ENCODE results near the gene KCNJ1.

Gene KCNJ1

DNA sequence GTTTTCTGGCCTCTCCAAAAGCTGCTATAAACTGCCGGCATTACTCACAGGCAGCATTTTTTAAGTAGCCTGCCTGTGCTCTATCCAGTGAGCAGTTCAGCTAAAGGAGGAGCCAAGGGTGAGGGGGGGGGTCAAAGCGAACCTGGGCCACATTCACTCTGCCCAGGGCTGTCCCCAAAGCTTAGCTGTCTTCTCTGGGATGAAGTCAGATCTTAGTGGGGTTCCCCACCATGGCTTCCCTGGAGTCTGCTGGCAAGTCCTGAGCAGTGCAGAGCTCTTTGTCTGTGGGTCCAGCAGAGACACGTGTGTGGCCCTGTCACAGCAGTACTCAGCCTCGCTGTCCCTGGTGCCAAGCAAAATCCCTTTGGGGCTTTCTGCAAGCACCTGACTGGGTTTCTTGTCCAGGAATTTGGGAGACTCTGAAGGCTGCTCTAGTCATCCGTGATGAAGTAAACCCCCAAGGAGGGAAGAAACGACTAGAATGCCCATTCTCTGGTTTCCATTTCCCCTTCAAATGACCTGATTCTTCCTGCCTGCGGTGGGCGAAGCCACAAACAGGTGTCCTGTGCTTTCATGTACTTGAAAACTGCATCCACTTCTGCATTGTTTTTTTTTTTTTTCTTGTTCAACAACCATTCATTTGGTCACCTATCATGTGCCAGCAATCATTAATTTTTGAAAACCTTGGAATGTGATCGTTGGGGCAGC, 26.6 kb upstream of the KCNJ1 start:
- Histone ChIP-seq H3K4me1 (ENCODE audit: control insufficient read depth in 5 of 5, insufficient read depth in 5 of 5, low read length in 5 of 5) (peaks cover 0 to 54% (median 22%) of the 10 kb centered on the region in 5 donors), H3K9me3 (ENCODE audit: control insufficient read depth in 5 of 5, low read length in 5 of 5) (no peaks in the 10 kb centered on the region), H3K27ac (ENCODE audit: low read depth, low read length) (no peak overlapping the region), H3K4me3 (ENCODE audit: low read depth in 1 of 5, low read length in 5 of 5) (peak overlapping the region in 3 of 5 donors; percentile 7 to 24 (median 11)), H3K36me3 (ENCODE audit: control insufficient read depth in 5 of 5, insufficient read depth in 5 of 5, low read length in 5 of 5) (no peaks in the 10 kb centered on the region), H3K9ac (ENCODE audit: low read length in 5 of 5) (no peak overlapping the region), H3K27me3 (ENCODE audit: control insufficient read depth in 5 of 5, insufficient read depth in 4 of 5, low read length in 5 of 5) (peaks cover 0 to 13% (median 8%) of the 10 kb centered on the region in 5 donors)

DNA sequence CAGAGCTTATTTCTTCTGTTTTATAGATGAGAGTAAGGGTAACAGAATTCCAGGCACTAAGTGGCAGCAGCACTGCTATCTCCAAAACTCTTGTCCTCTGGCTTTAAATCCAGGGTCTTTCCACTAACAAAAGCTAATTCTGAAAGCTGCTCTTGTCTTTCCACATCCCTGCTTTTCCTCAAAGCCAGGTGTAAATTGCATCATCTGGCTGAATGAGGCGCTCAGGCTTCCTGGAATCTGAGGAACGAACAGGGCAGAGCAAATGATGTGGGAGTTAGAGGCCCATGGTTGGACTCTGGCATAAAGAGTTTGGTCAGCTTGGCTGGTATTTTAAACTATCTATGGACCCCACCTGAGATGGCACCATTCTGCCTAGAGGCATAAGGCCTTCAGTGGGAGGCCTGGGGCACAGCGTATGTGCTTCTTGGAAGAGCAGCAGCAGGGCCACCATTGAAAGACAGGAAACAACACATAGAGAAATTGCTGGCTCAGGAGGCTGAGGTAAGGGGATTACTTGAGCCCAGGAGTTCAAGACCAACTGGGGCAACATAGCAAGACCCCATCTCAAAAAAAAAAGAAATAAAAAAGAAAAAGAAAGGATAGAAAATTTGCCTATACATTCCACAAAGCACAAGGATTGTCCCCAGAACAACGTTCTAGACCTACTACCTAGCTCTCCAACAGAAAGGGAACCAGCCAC, 25.9 kb upstream of the KCNJ1 start:
- H3K4me1 ChIP-seq (ENCODE audit: control insufficient read depth in 5 of 5, insufficient read depth in 5 of 5, low read length in 5 of 5): peaks cover 0 to 49% (median 15%) of the 10 kb centered on the region in 5 donors
- peaks cover 0 to 18% (median 8%) of the 10 kb centered on the region in 5 donors for H3K27me3 ChIP-seq (ENCODE audit: control insufficient read depth in 5 of 5, insufficient read depth in 4 of 5, low read length in 5 of 5)
- peak overlapping the region in 1 of 5 donors; percentile 68 for H3K4me3 ChIP-seq (ENCODE audit: low read depth in 1 of 5, low read length in 5 of 5)
- H3K27ac ChIP-seq (ENCODE audit: low read depth, low read length): no peak overlapping the region
- peak overlapping the region in 2 of 5 donors; percentile 9 to 68 for H3K9ac ChIP-seq (ENCODE audit: low read length in 5 of 5)
- H3K9me3 ChIP-seq (ENCODE audit: control insufficient read depth in 5 of 5, low read length in 5 of 5): no peaks in the 10 kb centered on the region
- no peaks in the 10 kb centered on the region for H3K36me3 ChIP-seq (ENCODE audit: control insufficient read depth in 5 of 5, insufficient read depth in 5 of 5, low read length in 5 of 5)

DNA sequence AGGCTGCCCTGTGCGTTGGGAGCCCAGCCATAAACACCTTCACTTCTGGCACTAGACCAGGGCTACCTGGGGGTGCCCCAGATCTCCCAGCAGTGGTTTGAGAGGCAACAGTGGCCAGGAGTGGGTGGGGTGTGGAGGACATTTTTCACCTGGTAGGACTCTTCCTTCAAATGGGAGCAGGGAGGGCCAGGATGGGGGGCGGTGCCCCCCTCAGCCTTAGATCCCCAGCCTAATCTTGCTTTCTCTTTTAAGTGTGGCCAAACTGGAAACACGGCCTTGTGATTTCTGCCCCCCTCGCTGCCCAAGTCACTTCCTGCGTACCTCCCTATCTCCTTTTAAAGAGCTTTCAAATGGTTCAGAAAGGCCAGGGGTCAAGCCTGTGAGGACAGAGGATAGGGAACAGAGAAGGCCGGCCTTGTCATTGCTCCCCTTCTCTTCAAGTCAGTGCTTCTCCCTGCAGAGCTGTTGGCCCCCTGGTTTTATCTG, 24.9 kb upstream of the KCNJ1 start:
- H3K4me3 ChIP-seq (ENCODE audit: low read depth in 1 of 5, low read length in 5 of 5): peak overlapping the region; percentile 25 to 72 (median 48)
- no peaks in the 10 kb centered on the region for H3K9me3 ChIP-seq (ENCODE audit: control insufficient read depth in 5 of 5, low read length in 5 of 5)
- peaks cover 0 to 42% (median 15%) of the 10 kb centered on the region in 5 donors for H3K4me1 ChIP-seq (ENCODE audit: control insufficient read depth in 5 of 5, insufficient read depth in 5 of 5, low read length in 5 of 5)
- no peaks in the 10 kb centered on the region for H3K36me3 ChIP-seq (ENCODE audit: control insufficient read depth in 5 of 5, insufficient read depth in 5 of 5, low read length in 5 of 5)
- H3K27me3 ChIP-seq (ENCODE audit: control insufficient read depth in 5 of 5, insufficient read depth in 4 of 5, low read length in 5 of 5): peaks cover 0 to 18% (median 8%) of the 10 kb centered on the region in 5 donors
- peak overlapping the region in 3 of 5 donors; percentile 41 to 68 (median 44) for H3K9ac ChIP-seq (ENCODE audit: low read length in 5 of 5)
- H3K27ac ChIP-seq (ENCODE audit: low read depth, low read length): peak overlapping the region; percentile 39

DNA sequence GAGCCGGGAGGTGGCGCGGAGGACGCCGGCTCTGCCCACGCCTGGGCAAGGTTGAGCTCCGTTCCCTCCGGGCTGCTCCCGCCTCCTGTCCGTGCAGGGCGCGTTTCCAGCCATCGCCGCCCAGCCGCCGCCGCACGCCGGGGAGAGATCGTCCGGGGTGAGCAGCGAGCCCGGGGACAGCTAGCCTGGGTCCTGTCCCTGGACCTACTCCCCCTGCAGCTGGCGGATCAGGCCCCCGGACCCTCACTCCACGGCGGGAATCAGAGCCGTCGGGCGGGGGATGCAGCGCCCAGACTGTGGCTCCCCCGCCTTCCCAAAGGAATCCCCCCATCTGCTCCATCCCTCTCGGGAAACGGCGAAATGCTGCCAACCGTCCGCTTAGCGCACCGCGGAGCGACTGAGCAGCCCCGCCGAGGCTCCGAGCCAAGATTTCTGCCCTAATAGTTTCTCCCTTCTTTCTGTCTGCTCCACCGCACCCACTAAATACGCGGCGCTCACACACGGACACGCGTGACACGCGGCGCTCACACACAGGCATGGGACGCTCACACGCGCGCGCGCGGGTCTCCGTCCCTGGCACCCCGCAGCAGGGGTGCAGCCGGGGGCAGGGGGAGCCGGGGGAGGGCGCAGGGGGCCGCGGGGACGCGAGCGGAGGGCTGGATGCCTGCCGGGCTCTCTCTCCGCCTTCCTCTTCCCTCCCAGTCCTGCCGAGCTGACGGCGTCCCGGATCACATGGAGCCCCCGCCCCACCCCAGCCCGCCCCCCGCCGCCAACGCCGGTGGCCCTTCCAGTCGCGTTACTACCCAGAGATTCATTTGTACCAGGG, 23.7 kb upstream of the KCNJ1 start, which contains the start of gene KCNJ5:
TSS of gene KCNJ5 (plus strand) at position 814 of the 826 bp plus-strand sequence. CDS start 19,918 bp downstream, outside the sequence.
- Histone ChIP-seq H3K4me1 (ENCODE audit: control insufficient read depth in 5 of 5, insufficient read depth in 5 of 5, low read length in 5 of 5) (peaks cover 0 to 38% (median 16%) of the 10 kb centered on the region in 5 donors), H3K9ac (ENCODE audit: low read length in 5 of 5) (peak within 1 kb of the TSS in 3 of 5 donors; percentile 41 to 68 (median 44)), H3K27ac (ENCODE audit: low read depth, low read length) (peak within 1 kb of the TSS; percentile 39), H3K4me3 (ENCODE audit: low read depth in 1 of 5, low read length in 5 of 5) (peak within 1 kb of the TSS; percentile 55 to 72 (median 62)), H3K9me3 (ENCODE audit: control insufficient read depth in 5 of 5, low read length in 5 of 5) (no peaks in the 10 kb centered on the region), H3K27me3 (ENCODE audit: control insufficient read depth in 5 of 5, insufficient read depth in 4 of 5, low read length in 5 of 5) (peaks cover 0 to 18% (median 8%) of the 10 kb centered on the region in 5 donors), H3K36me3 (ENCODE audit: control insufficient read depth in 5 of 5, insufficient read depth in 5 of 5, low read length in 5 of 5) (no peaks in the 10 kb centered on the region)

DNA sequence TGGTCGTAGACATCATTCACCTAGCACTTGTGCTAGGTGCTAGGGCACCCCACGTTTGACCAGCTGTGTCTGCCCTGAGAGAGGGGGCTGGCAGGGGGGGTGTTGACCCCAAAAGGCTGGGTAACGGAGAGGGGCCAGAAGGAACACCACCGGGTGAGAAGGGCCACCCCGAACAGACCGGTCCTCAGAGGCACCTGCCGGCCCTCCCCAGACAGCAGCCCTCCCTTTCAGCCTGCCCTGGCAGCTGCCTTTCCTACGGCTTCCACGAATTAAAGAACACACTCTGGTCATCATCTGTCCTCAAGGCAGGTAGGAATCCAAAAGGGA, 23.1 kb upstream of the KCNJ1 start:
- H3K4me1 ChIP-seq (ENCODE audit: control insufficient read depth in 5 of 5, insufficient read depth in 5 of 5, low read length in 5 of 5): peaks cover 0 to 32% (median 16%) of the 10 kb centered on the region in 5 donors
- H3K9ac ChIP-seq (ENCODE audit: low read length in 5 of 5): no peak overlapping the region
- no peaks in the 10 kb centered on the region for H3K36me3 ChIP-seq (ENCODE audit: control insufficient read depth in 5 of 5, insufficient read depth in 5 of 5, low read length in 5 of 5)
- H3K27ac ChIP-seq (ENCODE audit: low read depth, low read length): no peak overlapping the region
- no peaks in the 10 kb centered on the region for H3K9me3 ChIP-seq (ENCODE audit: control insufficient read depth in 5 of 5, low read length in 5 of 5)
- peak overlapping the region in 4 of 5 donors; percentile 55 to 68 (median 62) for H3K4me3 ChIP-seq (ENCODE audit: low read depth in 1 of 5, low read length in 5 of 5)
- H3K27me3 ChIP-seq (ENCODE audit: control insufficient read depth in 5 of 5, insufficient read depth in 4 of 5, low read length in 5 of 5): peaks cover 0 to 18% (median 8%) of the 10 kb centered on the region in 5 donors

DNA sequence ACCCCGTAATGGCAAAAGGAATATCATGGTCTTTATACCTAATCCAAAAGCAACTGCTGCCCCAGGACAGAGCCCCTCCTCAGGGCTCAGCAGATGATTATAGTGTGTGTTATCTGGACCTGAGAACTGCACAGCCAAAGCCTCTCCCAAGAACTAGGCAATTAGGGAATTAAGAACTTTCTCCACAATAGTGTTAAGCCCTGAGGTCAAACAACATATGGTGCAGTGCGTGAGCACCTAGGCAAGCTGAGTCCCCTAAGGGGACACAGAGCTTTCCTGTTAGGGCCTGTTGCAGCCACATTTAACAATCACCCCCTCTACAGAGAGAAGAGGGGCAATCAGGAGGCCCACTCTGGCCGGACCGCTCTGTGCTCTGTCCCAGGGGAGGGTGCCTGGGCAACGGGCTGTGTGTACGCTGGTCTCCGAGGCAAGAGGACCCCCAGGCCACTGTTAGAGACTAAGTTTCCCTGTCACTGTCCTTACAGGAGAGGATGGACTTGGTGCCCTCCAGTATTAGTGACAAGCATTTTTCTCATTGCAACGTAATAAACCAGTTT, 22.6 kb upstream of the KCNJ1 start:
- peaks cover 0 to 18% (median 8%) of the 10 kb centered on the region in 5 donors for H3K27me3 ChIP-seq (ENCODE audit: control insufficient read depth in 5 of 5, insufficient read depth in 4 of 5, low read length in 5 of 5)
- H3K4me3 ChIP-seq (ENCODE audit: low read depth in 1 of 5, low read length in 5 of 5): peak overlapping the region in 1 of 5 donors; percentile 68
- no peak overlapping the region for H3K9ac ChIP-seq (ENCODE audit: low read length in 5 of 5)
- H3K4me1 ChIP-seq (ENCODE audit: control insufficient read depth in 5 of 5, insufficient read depth in 5 of 5, low read length in 5 of 5): peaks cover 0 to 29% (median 15%) of the 10 kb centered on the region in 5 donors
- H3K27ac ChIP-seq (ENCODE audit: low read depth, low read length): no peak overlapping the region
- H3K9me3 ChIP-seq (ENCODE audit: control insufficient read depth in 5 of 5, low read length in 5 of 5): no peaks in the 10 kb centered on the region
- no peaks in the 10 kb centered on the region for H3K36me3 ChIP-seq (ENCODE audit: control insufficient read depth in 5 of 5, insufficient read depth in 5 of 5, low read length in 5 of 5)

DNA sequence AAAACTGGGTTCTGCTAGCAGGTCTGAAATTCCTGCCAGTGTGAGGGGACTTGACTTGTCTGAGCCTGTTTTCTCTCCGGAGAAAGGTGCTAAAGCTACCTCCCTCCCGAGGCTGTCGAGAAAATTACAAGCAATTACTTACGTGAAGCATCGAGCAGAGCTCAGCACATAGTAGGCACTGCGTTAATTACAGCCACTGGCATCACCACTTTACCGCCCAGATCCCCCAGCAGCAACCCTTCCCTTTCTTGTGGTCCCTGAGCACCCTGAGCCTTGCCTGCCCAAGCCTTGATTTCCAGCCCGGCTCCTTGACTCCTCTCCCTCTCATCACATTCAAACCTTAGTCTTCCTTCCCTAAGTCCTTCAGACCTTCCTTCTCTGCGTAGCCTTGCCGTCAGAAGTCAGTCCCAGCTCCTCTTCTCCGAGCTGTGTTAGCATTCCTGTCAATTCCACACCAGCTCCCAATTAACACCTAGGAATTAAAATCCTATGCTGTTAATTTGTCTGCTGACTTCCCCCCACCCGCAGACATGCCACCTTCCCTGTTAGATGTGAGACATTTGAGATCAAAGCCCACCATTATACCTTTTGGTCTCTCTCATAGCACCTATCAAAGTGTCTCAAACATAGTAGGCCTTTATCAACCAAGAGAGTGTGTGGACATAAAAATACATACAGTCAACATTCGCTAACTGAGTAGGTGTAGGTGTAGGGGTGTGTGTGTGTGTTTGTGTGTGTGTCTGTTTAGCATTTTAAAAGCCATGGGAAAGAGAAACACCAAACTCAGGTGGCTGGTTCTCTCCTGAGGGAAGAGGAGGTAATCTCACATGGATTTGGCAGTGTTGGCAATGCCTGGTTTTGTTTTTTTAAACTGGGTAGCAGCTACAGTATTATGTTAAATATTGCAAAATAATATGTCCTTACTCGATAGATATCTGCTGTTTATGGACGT, 21.2 kb upstream of the KCNJ1 start:
- Histone ChIP-seq H3K9me3 (ENCODE audit: control insufficient read depth in 5 of 5, low read length in 5 of 5) (no peaks in the 10 kb centered on the region), H3K27ac (ENCODE audit: low read depth, low read length) (no peak overlapping the region), H3K36me3 (ENCODE audit: control insufficient read depth in 5 of 5, insufficient read depth in 5 of 5, low read length in 5 of 5) (no peaks in the 10 kb centered on the region), H3K9ac (ENCODE audit: low read length in 5 of 5) (no peak overlapping the region), H3K4me3 (ENCODE audit: low read depth in 1 of 5, low read length in 5 of 5) (no peak overlapping the region), H3K4me1 (ENCODE audit: control insufficient read depth in 5 of 5, insufficient read depth in 5 of 5, low read length in 5 of 5) (peaks cover 0 to 23% (median 8%) of the 10 kb centered on the region in 5 donors), H3K27me3 (ENCODE audit: control insufficient read depth in 5 of 5, insufficient read depth in 4 of 5, low read length in 5 of 5) (peaks cover 0 to 19% (median 8%) of the 10 kb centered on the region in 5 donors)

DNA sequence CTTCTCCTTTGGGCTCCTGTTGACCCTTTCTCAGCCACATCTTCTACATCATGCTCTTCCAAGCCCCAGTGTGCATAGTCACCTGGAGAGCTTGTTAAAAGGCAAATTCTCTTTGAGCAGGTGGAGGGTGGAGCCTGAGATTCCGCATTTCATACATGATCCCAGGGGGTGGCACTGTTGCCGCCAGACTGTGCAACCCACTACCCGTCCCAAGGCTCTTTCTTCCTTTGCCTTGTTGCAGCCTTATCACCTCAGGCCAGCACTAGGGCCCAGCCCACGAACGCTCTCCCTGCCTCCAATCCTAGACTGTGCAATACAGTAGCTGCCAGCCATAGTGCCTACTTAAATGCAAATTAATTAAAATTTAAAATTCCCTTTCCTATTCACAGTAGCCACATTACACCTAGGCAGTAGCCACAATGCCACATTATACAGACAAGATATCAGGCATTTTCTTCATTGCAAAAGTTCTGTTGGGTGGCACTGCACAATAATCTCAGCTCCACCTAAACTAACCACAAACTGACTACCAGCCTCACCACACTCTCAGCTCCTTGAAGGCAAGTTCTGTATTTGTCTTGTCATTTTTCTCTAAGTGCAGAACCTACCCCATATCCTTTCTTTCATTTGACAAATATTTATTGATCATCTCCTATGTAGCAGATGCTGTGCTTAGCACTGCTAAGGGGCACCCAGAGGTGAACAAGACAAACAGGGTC, 19.5 kb upstream of the KCNJ1 start:
- no peaks in the 10 kb centered on the region for H3K9me3 ChIP-seq (ENCODE audit: control insufficient read depth in 5 of 5, low read length in 5 of 5)
- no peak overlapping the region for H3K4me3 ChIP-seq (ENCODE audit: low read depth in 1 of 5, low read length in 5 of 5)
- peaks cover 0 to 22% (median 8%) of the 10 kb centered on the region in 5 donors for H3K4me1 ChIP-seq (ENCODE audit: control insufficient read depth in 5 of 5, insufficient read depth in 5 of 5, low read length in 5 of 5)
- H3K27me3 ChIP-seq (ENCODE audit: control insufficient read depth in 5 of 5, insufficient read depth in 4 of 5, low read length in 5 of 5): peaks cover 0 to 23% (median 8%) of the 10 kb centered on the region in 5 donors
- no peak overlapping the region for H3K27ac ChIP-seq (ENCODE audit: low read depth, low read length)
- no peaks in the 10 kb centered on the region for H3K36me3 ChIP-seq (ENCODE audit: control insufficient read depth in 5 of 5, insufficient read depth in 5 of 5, low read length in 5 of 5)
- no peak overlapping the region for H3K9ac ChIP-seq (ENCODE audit: low read length in 5 of 5)

All from subcutaneous abdominal adipose tissue (tissue), 5 donors.